ENCODE results near the gene MYH11.
"Not testable (repeated sequence)": the region's sequence is repeated elsewhere in the genome, so short reads cannot be mapped to it uniquely, and the experiment has no call there.

DNA sequence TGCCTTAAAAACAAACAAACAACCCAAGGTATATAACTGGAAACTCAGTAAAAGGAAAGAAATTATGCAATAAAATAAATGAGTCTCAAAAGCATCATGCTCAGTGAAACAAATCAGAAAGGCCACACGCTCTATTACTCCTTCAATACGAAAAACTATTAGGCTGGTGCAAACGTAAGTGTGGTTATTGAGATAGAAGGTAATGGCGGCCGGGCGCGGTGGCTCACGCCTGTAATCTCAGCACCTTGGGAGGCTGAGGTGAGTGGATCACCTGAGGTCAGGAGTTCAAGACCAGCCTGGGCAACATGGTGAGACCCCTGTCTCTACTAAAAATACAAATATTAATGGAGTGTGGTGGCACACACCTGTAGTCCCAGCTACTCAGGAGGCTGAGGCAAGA is 17.6 kb downstream of the MYH11 start:
- TF ChIP-seq, protein P1, sequence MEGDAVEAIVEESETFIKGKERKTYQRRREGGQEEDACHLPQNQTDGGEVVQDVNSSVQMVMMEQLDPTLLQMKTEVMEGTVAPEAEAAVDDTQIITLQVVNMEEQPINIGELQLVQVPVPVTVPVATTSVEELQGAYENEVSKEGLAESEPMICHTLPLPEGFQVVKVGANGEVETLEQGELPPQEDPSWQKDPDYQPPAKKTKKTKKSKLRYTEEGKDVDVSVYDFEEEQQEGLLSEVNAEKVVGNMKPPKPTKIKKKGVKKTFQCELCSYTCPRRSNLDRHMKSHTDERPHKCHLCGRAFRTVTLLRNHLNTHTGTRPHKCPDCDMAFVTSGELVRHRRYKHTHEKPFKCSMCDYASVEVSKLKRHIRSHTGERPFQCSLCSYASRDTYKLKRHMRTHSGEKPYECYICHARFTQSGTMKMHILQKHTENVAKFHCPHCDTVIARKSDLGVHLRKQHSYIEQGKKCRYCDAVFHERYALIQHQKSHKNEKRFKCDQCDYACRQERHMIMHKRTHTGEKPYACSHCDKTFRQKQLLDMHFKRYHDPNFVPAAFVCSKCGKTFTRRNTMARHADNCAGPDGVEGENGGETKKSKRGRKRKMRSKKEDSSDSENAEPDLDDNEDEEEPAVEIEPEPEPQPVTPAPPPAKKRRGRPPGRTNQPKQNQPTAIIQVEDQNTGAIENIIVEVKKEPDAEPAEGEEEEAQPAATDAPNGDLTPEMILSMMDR (IDR thresholded peaks at IDR 0.05; ENCODE audit: poor library complexity, severe bottlenecking): not testable (repeated sequence)
- TF ChIP-seq, protein P2, sequence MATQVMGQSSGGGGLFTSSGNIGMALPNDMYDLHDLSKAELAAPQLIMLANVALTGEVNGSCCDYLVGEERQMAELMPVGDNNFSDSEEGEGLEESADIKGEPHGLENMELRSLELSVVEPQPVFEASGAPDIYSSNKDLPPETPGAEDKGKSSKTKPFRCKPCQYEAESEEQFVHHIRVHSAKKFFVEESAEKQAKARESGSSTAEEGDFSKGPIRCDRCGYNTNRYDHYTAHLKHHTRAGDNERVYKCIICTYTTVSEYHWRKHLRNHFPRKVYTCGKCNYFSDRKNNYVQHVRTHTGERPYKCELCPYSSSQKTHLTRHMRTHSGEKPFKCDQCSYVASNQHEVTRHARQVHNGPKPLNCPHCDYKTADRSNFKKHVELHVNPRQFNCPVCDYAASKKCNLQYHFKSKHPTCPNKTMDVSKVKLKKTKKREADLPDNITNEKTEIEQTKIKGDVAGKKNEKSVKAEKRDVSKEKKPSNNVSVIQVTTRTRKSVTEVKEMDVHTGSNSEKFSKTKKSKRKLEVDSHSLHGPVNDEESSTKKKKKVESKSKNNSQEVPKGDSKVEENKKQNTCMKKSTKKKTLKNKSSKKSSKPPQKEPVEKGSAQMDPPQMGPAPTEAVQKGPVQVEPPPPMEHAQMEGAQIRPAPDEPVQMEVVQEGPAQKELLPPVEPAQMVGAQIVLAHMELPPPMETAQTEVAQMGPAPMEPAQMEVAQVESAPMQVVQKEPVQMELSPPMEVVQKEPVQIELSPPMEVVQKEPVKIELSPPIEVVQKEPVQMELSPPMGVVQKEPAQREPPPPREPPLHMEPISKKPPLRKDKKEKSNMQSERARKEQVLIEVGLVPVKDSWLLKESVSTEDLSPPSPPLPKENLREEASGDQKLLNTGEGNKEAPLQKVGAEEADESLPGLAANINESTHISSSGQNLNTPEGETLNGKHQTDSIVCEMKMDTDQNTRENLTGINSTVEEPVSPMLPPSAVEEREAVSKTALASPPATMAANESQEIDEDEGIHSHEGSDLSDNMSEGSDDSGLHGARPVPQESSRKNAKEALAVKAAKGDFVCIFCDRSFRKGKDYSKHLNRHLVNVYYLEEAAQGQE (IDR thresholded peaks at IDR 0.05; ENCODE audit: borderline replicate concordance): not testable (repeated sequence)
- TF ChIP-seq TAF1 (IDR thresholded peaks at IDR 0.05; ENCODE audit: low read depth); POLR2AphosphoS5 (IDR thresholded peaks at IDR 0.05); EP300 (conservative IDR thresholded peaks at IDR 0.05; ENCODE audit: poor library complexity, severe bottlenecking); EZH2 (IDR thresholded peaks at IDR 0.05; ENCODE audit: borderline replicate concordance, insufficient read depth, low read length, poor library complexity, severe bottlenecking); RAD21 (conservative IDR thresholded peaks at IDR 0.05); SMC3 (conservative IDR thresholded peaks at IDR 0.05; ENCODE audit: poor library complexity); MXI1 (conservative IDR thresholded peaks at IDR 0.05; ENCODE audit: poor library complexity, severe bottlenecking): not testable (repeated sequence)

Measured in neural cell (in vitro differentiated cells).